H9 (cell line): ENCODE results near the gene GNL1. TPM values are rescaled to one million over a fixed set of nuclear protein-coding genes. Genes with fewer than 3 reads are reported as not detected.
A peak's percentile ranks its signal among the peaks of the same experiment; 100 is the strongest.

Experiments
- DNase-seq: peaks from one replicate; pipeline ENCODE4 v3.0.0-alpha.2; 2017
- H2AFZ ChIP-seq: one replicate; pipeline ENCODE4 v1.6.1; 2013; ENCODE audit warnings: mild to moderate bottlenecking, low read length, control low read depth, moderate library complexity
- H2AK5ac ChIP-seq: 2 replicates; pipeline ENCODE4 v1.6.1; 2013; ENCODE audit warnings: low read length, control low read depth, mixed read lengths; ENCODE audit not compliant: insufficient read length
- H2BK120ac ChIP-seq: one replicate; pipeline ENCODE4 v1.6.1; 2013; ENCODE audit warnings: low read depth, mild to moderate bottlenecking, low read length, control low read depth, inconsistent platforms; ENCODE audit not compliant: poor library complexity, severe bottlenecking
- H2BK12ac ChIP-seq: 2 replicates; pipeline ENCODE4 v1.6.1; 2013; ENCODE audit warnings: low read length, control low read depth, mixed read lengths, low read depth; ENCODE audit not compliant: insufficient read length
- H2BK15ac ChIP-seq: 2 replicates; pipeline ENCODE4 v1.6.1; 2013; ENCODE audit warnings: low read depth, low read length, control low read depth
- H2BK20ac ChIP-seq: one replicate; pipeline ENCODE4 v1.6.1; 2013; ENCODE audit warnings: low read depth, mild to moderate bottlenecking, low read length, control low read depth, inconsistent platforms; ENCODE audit not compliant: poor library complexity, severe bottlenecking
- H2BK5ac ChIP-seq: 2 replicates; pipeline ENCODE4 v1.6.1; 2013; ENCODE audit warnings: low read length, control low read depth, mixed read lengths; ENCODE audit not compliant: insufficient read length
- H3K14ac ChIP-seq: 2 replicates; pipeline ENCODE4 v1.6.1; 2013; ENCODE audit warnings: low read length, control low read depth; ENCODE audit not compliant: insufficient read depth
- H3K18ac ChIP-seq: 2 replicates; pipeline ENCODE4 v1.6.1; 2013; ENCODE audit warnings: low read depth, mild to moderate bottlenecking, mixed read lengths, low read length, control low read depth; ENCODE audit not compliant: insufficient read length
- H3K23ac ChIP-seq: 2 replicates; pipeline ENCODE4 v1.6.1; 2013; ENCODE audit warnings: low read length, control low read depth, mixed read lengths, low read depth; ENCODE audit not compliant: insufficient read length
- H3K23me2 ChIP-seq: 2 replicates; pipeline ENCODE4 v1.6.1; 2013; ENCODE audit warnings: low read depth, mild to moderate bottlenecking, mixed read lengths, low read length, control low read depth; ENCODE audit not compliant: insufficient read length, poor library complexity, severe bottlenecking
- H3K27ac ChIP-seq: 2 replicates; pipeline ENCODE4 v1.5.1; 2013; ENCODE audit warnings: low read length, control low read depth, mixed read lengths, low read depth; ENCODE audit not compliant: insufficient read length
- H3K27me3 ChIP-seq: 2 replicates; pipeline ENCODE4 v1.6.1; 2013; ENCODE audit warnings: low read length, control low read depth, inconsistent platforms; ENCODE audit not compliant: insufficient read depth
- H3K4ac ChIP-seq: 2 replicates; pipeline ENCODE4 v1.6.1; 2013; ENCODE audit warnings: low read depth, mild to moderate bottlenecking, control low read depth, inconsistent platforms, low read length, moderate library complexity
- H3K4me1 ChIP-seq: 2 replicates; pipeline ENCODE4 v1.6.1; 2013; ENCODE audit warnings: low read length, control low read depth, inconsistent platforms; ENCODE audit not compliant: insufficient read depth
- H3K4me2 ChIP-seq: 2 replicates; pipeline ENCODE4 v1.6.1; 2013; ENCODE audit warnings: low read length, control low read depth, mixed read lengths; ENCODE audit not compliant: insufficient read length, insufficient read depth
- H3K56ac ChIP-seq: 2 replicates; pipeline ENCODE4 v1.6.1; 2013; ENCODE audit warnings: low read depth, mild to moderate bottlenecking, mixed read lengths, low read length, control low read depth; ENCODE audit not compliant: insufficient read length
- H3K79me1 ChIP-seq: 2 replicates; pipeline ENCODE4 v1.6.1; 2013; ENCODE audit warnings: low read depth, mild to moderate bottlenecking, moderate library complexity, low read length, control low read depth, inconsistent platforms; ENCODE audit not compliant: insufficient read depth, poor library complexity, severe bottlenecking
- H3K79me2 ChIP-seq: 2 replicates; pipeline ENCODE4 v1.6.1; 2013; ENCODE audit warnings: low read length, control low read depth, inconsistent platforms; ENCODE audit not compliant: insufficient read depth
- H3K9ac ChIP-seq: 2 replicates; pipeline ENCODE4 v1.6.1; 2013; ENCODE audit warnings: low read length, control low read depth, mixed read lengths; ENCODE audit not compliant: insufficient read length; ENCODE audit errors: extremely low read depth
- H3K9me3 ChIP-seq: one replicate; pipeline ENCODE4 v1.6.1; 2013; ENCODE audit warnings: low read depth, low read length, inconsistent platforms; ENCODE audit not compliant: control insufficient read depth
- H3T11ph ChIP-seq: one replicate; pipeline ENCODE4 v1.6.1; 2013; ENCODE audit warnings: mild to moderate bottlenecking, low read length, control low read depth, inconsistent platforms
- H4K20me1 ChIP-seq: one replicate; pipeline ENCODE4 v1.6.1; 2013; ENCODE audit not compliant: control insufficient read depth, insufficient read length, insufficient read depth
- H4K5ac ChIP-seq: 2 replicates; pipeline ENCODE4 v1.6.1; 2013; ENCODE audit warnings: low read depth, mild to moderate bottlenecking, mixed read lengths, low read length, control low read depth; ENCODE audit not compliant: insufficient read length
- H4K8ac ChIP-seq: replicated peaks from 2 replicates; pipeline ENCODE4 v1.6.1; 2013; ENCODE audit warnings: low read length, control low read depth, mixed read lengths, low read depth; ENCODE audit not compliant: insufficient read length
- H4K91ac ChIP-seq: 2 replicates; pipeline ENCODE4 v1.6.1; 2013; ENCODE audit warnings: low read depth, mild to moderate bottlenecking, moderate library complexity, mixed read lengths, low read length, control low read depth; ENCODE audit not compliant: insufficient read length
- H3K27ac Mint-ChIP-seq, 3 experiments: 2 replicates in 2 of 3; 3 replicates in 1 of 3; pipeline ENCODE4 v1.8.0; 2020 to 2021; ENCODE audit warnings: mixed read lengths in 3 of 3, mild to moderate bottlenecking in 1 of 3, moderate library complexity in 1 of 3
- H3K27me3 Mint-ChIP-seq: 2 replicates; pipeline ENCODE4 v1.8.0; 2021; ENCODE audit warnings: low read depth, mild to moderate bottlenecking, moderate library complexity, mixed read lengths
- H3K36me3 Mint-ChIP-seq, 3 experiments: 2 replicates in 2 of 3; 3 replicates in 1 of 3; pipeline ENCODE4 v1.8.0; 2020 to 2021; ENCODE audit warnings: low read depth in 3 of 3, mixed read lengths in 3 of 3; ENCODE audit not compliant: insufficient read depth in 1 of 3
- H3K4me1 Mint-ChIP-seq, 2 experiments: 2 replicates each; pipeline ENCODE4 v1.8.0; 2020; ENCODE audit warnings: mixed read lengths in 2 of 2
- H3K4me3 Mint-ChIP-seq, 2 experiments: 2 replicates in 1 of 2; 3 replicates in 1 of 2; pipeline ENCODE4 v1.8.0; 2020 to 2021; ENCODE audit warnings: mild to moderate bottlenecking in 2 of 2, mixed read lengths in 2 of 2, moderate library complexity in 1 of 2
- H3K9me3 Mint-ChIP-seq, 2 experiments: 2 replicates in 1 of 2; 3 replicates in 1 of 2; pipeline ENCODE4 v1.8.0; 2020; ENCODE audit warnings: mild to moderate bottlenecking in 2 of 2, mixed read lengths in 2 of 2, moderate library complexity in 1 of 2
- WGBS: extraction: QIAGEN DNeasy Blood & Tissue Kit; methylation state at CpG from one replicate; pipeline ENCODE4 v1.1.7; 2013; ENCODE audit warnings: missing lambda C conversion rate, low lambda C conversion rate, mixed read lengths; ENCODE audit not compliant: insufficient read length; ENCODE audit errors: extremely low coverage; 5-methylcytosine and 5-hydroxymethylcytosine counted together
- long read RNA-seq: library from polyadenylated mRNA; unstranded; transcript quantifications from one replicate; pipeline ENCODE4 v2.0.0, GENCODE V29; 2020
- total RNA-seq: library from RNA; stranded (reverse); gene quantifications from 2 replicates; pipeline ENCODE4 v1.2.1, GENCODE V29; 2021
- TF ChIP-seq, protein P1 (sequence below): fragments of 200-600 bp; sonication (generic); conservative IDR thresholded peaks from 3 replicates; pipeline ENCODE4 v1.8.0; 2021; ENCODE audit warnings: antibody characterized with exemption, mild to moderate bottlenecking

Gene GNL1, protein sequence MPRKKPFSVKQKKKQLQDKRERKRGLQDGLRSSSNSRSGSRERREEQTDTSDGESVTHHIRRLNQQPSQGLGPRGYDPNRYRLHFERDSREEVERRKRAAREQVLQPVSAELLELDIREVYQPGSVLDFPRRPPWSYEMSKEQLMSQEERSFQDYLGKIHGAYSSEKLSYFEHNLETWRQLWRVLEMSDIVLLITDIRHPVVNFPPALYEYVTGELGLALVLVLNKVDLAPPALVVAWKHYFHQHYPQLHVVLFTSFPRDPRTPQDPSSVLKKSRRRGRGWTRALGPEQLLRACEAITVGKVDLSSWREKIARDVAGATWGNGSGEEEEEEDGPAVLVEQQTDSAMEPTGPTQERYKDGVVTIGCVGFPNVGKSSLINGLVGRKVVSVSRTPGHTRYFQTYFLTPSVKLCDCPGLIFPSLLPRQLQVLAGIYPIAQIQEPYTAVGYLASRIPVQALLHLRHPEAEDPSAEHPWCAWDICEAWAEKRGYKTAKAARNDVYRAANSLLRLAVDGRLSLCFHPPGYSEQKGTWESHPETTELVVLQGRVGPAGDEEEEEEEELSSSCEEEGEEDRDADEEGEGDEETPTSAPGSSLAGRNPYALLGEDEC
- total RNA-seq = 79.7 and 83.5 TPM in 2 replicates
- long read RNA-seq, full-length matches to known transcripts = 367 of 458 reads
- long read RNA-seq, partial matches to known transcripts = 53 of 458 reads
- long read RNA-seq, other reads (novel, unspliced or antisense) = 38 of 458 reads

- Mint-ChIP-seq H3K27ac (peak within 1 kb of the TSS; percentile 100), H3K27me3 (no peaks in the 10 kb centered on the region), H3K4me1 (peaks cover 12 to 17% of the 10 kb centered on the region in 2 experiments), H3K36me3 (peaks cover 26 to 68% (median 57%) of the 10 kb centered on the region in 3 experiments), H3K9me3 (no peaks in the 10 kb centered on the region; a peak in 1 of 5 replicates), H3K4me3 (peak within 1 kb of the TSS; percentile 94 to 95)
- Histone ChIP-seq H3K27ac (peak within 1 kb of the TSS; percentile 56), H3K4ac (no peak within 1 kb of the TSS; the same call in 1 of the 2 replicates), H3K79me2 (peaks cover 5% of the 10 kb centered on the region; the same call in 1 of the 2 replicates), H3K14ac (peak within 1 kb of the TSS; percentile 92), H4K20me1 (no peaks in the 10 kb centered on the region), H4K91ac (no peak within 1 kb of the TSS), H2AK5ac (no peak within 1 kb of the TSS), H3K9ac (peak within 1 kb of the TSS; percentile 81), H3K23ac (no peak within 1 kb of the TSS), H2AFZ (no peak within 1 kb of the TSS), H3K4me2 (peak within 1 kb of the TSS; percentile 82), H3K9me3 (no peaks in the 10 kb centered on the region), H3K18ac (peak within 1 kb of the TSS; percentile 98), H4K5ac (peak within 1 kb of the TSS; percentile 50), H2BK20ac (no peak within 1 kb of the TSS), H3K79me1 (peaks cover 2% of the 10 kb centered on the region), H3K4me1 (no peaks in the 10 kb centered on the region), H2BK15ac (no peak within 1 kb of the TSS), H2BK5ac (peak within 1 kb of the TSS; percentile 15), H3K23me2 (peaks cover 14% of the 10 kb centered on the region), H2BK120ac (no peak within 1 kb of the TSS), H4K8ac (peak within 1 kb of the TSS; percentile 32), H2BK12ac (no peak within 1 kb of the TSS), H3K56ac (no peak within 1 kb of the TSS), H3T11ph (peak within 1 kb of the TSS; percentile 22), H3K27me3 (no peaks in the 10 kb centered on the region)
- TF ChIP-seq, protein P1, sequence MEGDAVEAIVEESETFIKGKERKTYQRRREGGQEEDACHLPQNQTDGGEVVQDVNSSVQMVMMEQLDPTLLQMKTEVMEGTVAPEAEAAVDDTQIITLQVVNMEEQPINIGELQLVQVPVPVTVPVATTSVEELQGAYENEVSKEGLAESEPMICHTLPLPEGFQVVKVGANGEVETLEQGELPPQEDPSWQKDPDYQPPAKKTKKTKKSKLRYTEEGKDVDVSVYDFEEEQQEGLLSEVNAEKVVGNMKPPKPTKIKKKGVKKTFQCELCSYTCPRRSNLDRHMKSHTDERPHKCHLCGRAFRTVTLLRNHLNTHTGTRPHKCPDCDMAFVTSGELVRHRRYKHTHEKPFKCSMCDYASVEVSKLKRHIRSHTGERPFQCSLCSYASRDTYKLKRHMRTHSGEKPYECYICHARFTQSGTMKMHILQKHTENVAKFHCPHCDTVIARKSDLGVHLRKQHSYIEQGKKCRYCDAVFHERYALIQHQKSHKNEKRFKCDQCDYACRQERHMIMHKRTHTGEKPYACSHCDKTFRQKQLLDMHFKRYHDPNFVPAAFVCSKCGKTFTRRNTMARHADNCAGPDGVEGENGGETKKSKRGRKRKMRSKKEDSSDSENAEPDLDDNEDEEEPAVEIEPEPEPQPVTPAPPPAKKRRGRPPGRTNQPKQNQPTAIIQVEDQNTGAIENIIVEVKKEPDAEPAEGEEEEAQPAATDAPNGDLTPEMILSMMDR = no peak
- DNase-seq = peak; percentile 97
- no CpG with 5 or more reads among the region's 71 CpGs for WGBS
Observed at GRCh38 chr6:30556066-30556905, at the start of gene GNL1. Gene GNL1, minus strand, starts transcription at chr6:30556489. Its CDS starts 286 bp downstream, at chr6:30556203.
